ENCODE results near the gene NT5DC2.

Gene NT5DC2

DNA sequence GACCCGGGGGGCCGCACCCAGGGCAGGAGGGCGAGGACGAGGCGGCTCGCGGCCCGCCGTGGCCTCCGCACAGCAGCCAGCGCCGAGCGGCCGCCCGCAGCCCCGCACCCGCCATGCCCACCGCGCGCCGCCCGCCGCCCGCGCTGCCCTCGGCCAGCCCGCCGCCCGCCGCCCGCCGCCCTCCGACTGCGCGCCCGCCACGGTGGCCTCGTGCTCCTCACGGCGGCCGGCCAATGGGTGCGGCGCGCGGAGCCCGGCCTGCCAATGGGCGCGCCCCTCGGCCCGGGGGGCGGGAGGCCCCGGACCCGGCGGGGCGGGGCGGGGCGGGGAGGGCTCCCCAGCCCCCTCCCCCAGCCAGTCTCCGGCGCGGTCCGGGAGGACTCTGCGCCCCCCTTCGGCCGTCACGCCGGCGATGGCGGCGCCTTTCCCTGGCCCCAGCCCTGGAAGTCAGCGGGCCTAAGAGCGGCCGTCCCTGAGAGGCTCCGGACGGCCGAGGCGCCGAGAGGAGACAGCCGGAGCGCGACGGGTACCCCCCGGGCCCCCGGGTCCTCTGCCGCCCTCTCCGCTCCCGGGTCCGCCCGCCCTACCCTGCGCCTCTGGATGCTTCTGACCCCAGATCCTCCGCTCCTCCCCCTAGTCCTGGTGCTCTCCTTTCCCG is at the start of gene NT5DC2:
Gene NT5DC2, minus strand, starts transcription at position 235 of the 658 bp plus-strand sequence. Its CDS starts 120 bp downstream, at position 115.
- peak; percentile 20 to 85 for DNase-seq

GRCh38 chr3:52574056-52574965 is 40.7 kb upstream of the NT5DC2 start:
- DNase-seq: no peak

- no peak for DNase-seq
Measured at GRCh38 chr3:52572221-52572620, 38.6 kb upstream of the NT5DC2 start.

DNA sequence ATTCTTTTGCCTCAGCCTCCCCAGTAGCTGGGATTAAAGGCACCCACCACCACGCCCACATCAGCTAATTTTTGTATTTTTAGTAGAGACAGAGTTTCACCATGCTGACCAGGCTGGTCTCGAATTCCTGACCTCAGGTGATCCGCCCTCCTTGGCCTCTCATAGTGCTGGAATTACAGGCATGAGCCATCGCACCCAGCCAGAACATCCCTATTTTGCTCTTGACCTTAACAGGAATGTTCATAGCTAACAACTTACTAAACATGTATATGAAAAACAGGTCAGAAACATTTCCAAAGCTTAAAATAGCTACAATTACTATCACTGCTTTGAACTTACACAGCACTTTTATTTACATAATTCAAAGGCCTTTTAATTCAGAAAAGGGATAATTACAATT is 36.4 kb upstream of the NT5DC2 start:
- DNase-seq: no peak

DNA sequence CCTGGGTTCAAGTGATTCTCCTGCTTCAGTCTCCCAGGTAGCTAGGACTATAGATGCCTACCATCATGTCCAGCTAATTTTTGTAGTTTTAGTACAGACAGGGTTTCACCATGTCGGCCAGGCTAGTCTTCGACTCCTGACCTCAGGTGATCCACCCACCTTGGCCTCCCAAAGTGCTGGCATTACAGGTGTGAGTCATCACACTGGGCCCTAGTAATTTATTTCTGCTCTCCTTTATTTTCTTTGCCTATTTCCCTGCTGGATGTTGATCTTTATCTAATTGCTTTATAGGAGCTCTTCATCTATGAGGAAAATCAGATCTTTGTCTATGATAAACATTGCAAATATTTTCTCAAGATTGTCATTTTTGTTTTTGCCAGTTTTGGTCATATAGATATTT is 34.4 kb upstream of the NT5DC2 start:
- DNase-seq: no peak

- no peak for DNase-seq
Measured at GRCh38 chr3:52563984-52564383, 30.3 kb upstream of the NT5DC2 start.

DNA sequence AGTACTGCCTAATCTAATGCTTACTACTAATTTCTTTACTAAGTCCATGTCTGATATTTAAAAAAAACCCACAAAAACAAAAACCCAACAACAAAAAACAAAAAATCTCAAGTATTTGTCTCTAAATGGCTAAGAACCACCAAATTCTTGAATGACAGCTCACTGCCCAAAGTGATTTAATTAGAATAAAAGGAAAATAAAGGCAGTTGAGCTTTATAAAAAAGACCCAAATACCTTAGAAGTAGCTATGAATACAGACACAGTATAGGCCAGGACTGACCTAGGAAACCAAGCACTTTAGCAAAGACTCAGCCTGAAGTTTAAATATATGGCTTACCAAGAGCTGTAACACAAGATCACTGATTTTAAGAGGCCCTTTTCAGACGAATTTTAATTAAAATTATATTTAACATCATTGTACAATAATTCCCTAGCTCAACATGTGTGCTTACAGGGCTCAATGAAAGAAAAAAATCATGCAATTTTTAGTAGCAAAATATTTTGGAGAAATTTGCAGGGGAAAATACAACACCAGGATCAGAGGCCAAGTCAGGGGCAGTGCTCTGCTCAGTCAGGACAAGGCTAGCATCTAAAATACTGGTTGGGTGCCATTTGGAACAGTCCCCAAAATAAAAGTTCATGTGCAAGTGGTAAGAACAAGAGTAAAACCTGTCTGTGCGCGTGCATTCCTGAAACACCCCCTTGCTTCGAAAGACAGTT is 27.5 kb upstream of the NT5DC2 start:
- DNase-seq: no peak

DNA sequence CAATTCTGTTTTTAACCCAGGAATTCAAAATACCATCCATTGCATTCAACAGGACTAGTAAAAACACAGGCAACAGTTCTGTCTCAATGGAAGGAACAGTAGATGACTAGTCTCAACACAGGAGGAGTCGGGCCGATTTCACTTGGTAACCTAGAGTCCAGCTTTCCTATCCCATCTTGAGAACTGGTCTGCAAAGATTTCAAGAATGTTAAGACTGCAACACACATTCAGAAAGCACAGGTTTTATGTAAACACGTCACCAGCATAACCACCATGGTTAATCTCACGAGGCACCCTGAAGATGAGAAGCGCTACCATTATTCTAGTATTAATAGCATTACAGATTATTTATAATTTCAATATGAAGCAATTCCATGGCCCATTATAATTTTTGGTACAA is 24.8 kb upstream of the NT5DC2 start:
- no peak for DNase-seq

GRCh38 chr3:52557011-52557960 is 23.6 kb upstream of the NT5DC2 start:
- no peak for DNase-seq

GRCh38 chr3:52555056-52555455 is 21.4 kb upstream of the NT5DC2 start:
- DNase-seq: no peak

GRCh38 chr3:52554026-52554755 is 20.5 kb upstream of the NT5DC2 start:
- no peak for DNase-seq

DNA sequence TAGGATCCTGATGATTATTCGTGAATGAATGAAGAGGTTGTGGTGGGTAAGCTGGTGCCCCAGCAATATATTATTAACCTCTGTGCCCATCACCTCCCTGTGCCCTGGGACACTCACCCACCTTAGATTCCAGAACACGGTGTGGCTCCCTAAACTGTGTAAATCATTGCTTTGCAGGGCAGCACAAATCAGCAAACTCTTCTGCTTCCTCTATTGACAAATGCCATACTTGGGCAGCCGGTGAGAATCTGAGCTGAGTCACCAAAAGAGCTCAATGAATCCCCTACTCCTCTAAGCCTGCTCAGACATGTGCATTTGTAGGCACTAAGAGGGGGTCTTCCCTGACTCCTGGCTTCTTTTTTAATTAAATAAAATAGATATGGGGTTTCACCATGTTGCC is 18.4 kb upstream of the NT5DC2 start:
- no peak for DNase-seq

GRCh38 chr3:52551118-52551517 is 17.5 kb upstream of the NT5DC2 start:
- no peak for DNase-seq

DNA sequence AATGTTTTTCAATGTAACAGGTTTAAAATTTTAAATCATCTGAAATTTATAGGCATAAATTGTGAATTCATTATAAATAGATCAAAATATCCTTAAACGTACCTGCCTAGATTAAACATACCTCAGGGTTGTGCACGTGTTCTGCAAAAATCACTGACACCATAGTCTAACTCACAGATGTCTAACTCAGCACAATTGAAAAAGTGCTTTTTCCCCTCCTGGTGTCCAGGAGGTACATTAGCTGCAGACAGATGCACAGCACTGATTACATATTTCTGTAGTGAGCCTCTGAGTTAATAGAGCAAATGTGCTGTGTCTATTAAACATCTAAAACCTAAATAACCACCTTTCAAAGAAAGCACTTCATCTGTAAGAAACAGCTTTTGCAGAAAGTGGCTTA is 13.5 kb upstream of the NT5DC2 start:
- no peak for DNase-seq

- DNase-seq: no peak
Measured at GRCh38 chr3:52546111-52546901, 12.6 kb upstream of the NT5DC2 start.

- DNase-seq: peak in 1 of 2 experiments; percentile 34
Measured at GRCh38 chr3:52544937-52545336, 11.3 kb upstream of the NT5DC2 start.

GRCh38 chr3:52541050-52541449 is 7.4 kb upstream of the NT5DC2 start:
- DNase-seq: no peak

- no peak for DNase-seq
Measured at GRCh38 chr3:52539010-52539653, 5.5 kb upstream of the NT5DC2 start.

DNA sequence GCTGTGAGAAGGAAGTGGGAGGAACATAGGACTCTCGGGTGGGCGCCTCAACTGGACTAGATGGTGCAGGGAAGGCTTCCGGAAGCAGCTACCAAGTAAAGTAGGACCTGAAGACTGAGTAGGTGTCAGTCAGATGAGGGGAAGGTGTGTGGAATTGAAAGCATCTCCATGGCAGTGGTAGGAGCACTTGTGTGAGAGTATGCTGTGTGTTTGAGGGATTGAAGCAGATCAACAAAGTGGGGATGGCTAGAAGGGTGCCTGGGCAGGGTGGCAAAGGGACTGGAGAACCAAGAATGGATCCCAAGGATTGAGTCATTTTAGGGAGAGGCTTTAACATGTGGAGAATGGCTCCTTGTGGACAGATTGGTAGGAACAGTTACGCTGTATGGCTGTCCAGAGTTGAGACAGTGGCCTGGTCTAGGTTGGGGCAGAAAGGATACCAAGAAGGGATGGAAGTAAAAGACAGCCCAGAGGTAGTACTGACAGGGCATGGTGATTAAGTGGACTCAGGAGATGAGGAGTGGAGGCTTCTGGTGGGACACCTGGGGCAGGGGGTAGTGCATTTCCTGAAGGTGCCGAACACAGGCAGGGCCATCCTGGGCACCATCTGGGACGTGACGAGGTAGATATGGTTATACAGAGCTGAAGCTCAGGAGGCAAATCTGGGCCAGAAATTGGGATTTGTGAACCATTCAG is 4.2 kb upstream of the NT5DC2 start:
- DNase-seq: no peak

DNA sequence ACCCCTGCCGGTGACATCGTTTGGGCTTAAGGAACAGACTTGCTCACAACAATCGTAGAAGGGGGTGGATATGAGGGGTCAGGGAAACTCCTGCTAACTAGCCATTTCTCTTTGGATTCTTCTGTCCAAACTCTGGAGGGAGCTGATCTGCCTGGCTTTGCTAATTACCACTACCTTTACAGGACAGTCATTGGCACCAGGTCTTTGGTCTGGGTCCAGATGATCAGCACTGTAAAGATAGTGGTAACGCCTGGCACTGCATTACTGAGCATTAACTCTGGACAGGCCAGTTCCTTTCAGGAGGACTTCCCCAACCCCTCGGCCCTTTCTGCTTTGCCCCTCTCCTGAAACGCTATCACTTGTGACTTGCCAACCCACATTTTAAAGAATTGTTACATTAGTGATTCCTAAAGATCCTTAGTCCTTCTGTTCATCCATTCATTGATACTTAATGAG is 3.5 kb upstream of the NT5DC2 start:
- DNase-seq: no peak
